Activated CD4-positive, alpha-beta T cell treated with anti-CD3 and anti-CD28 coated beads for 4 hours (primary cell): Measurements from ENCODE around the gene ANKRD28.
A peak's percentile ranks its signal among the peaks of the same experiment; 100 is the strongest.
"Not testable (repeated sequence)": the region's sequence is repeated elsewhere in the genome, so short reads cannot be mapped to it uniquely, and the experiment has no call there.

Experiments
- DNase-seq, 2 donors: peaks; one replicate each; pipeline ENCODE4 v3.0.0-alpha.2; 2020

ANKRD28 gene

DNA sequence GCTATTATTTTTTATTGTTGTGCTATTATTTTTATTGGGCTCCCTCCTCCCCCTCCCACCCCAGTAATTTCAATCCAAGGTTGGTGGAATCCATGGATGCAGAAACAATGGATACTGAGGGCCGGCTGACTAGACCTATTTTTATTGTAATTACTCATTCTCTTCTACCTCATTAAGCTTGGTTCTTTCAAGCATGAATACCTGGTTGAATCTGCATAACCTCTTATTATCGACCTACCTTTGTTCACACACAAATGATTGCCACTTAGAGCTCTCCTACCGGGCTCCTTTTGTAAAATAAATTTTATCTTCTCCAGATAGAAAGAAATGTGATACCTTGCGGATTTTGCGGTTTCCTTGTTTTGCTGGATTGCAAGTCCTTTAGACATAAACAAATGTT is 164.6 kb downstream of the ANKRD28 start:
- DNase-seq = no peak

DNA sequence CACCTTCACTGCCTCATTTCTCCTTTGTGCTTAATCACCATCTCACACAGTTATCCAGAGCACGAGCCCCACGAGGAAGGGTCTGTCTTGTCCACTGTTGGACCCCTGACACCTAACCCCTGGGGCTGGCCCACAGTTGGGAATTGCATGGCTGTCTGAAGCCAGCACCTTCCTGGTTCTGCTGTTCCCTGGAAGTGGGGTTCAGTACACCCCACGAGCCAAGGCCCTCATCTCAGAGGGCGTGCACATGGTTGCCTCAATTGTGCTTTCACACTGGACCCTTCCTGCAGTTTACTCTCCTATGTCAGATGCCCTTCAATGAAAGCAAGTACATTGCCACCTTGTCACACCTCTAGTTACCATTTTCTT is 165.6 kb downstream of the ANKRD28 start:
- no peak for DNase-seq

DNA sequence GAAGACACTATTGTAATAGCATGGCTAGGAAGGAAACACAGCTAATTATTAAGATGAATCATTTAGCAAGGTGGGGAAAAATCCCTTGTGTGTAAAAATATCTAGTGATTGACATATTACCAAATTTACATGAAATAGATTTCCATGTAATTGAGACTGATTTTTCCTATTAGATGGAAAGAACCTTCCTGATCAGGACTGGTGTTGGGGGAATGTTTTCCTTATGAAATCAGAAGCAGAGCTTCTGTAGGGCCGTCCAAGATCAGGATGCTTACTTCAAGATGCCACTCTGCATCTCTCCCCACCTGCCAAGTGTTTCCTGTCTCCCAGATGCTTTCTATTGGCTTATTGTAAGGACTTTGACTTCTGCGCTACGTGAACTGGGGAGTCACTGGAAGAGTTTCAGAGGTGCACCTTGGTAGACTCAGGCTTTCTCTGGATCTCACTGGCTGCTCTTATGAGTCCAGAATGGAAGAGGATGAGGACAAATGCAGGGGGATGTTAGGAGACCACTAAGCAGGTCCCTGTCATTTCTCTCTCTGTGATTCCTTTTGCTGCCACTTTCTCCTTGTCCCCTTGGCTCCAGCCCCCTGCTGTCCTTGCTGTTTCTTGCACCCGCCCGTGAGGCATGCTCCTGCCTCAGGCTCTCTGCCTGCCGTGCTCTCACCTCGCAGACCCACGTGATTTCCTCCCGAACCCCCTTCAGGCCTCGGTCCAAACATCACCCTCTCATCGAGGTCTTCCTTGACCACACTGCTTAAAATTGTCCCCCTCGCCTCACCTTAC is 166.2 kb downstream of the ANKRD28 start:
- DNase-seq = no peak

DNA sequence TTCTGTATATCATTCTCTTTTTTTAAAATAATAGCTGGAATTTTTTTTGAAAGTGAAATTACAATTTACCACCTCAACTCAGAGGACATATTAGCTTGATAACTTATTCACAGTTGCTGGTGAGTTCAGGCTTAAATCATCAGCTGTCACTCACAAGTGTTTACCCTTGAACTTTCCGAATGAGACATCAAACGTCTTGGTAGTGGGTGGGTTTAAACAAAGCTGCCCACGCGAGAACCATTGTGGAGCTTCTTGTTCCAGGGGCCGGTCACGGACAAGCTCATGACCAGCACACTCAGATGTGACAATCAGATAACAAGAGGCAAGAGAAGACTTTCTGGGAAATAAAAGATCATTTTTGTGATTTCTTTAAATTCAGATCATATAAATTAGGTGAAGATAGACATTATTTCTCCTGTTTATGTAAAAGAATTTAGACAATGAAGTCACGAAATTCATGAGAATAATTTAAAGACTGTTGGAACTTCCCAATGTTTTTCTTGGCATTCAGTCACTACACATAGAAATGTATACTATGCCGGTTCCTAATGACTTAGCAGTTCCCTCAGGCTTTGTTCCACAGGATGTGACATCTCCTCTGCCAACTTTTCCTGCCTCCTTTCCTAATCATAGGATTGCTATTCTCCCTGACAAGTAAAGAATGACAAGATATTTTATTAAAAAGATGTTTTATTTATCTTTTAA is 167.0 kb downstream of the ANKRD28 start:
- DNase-seq = no peak

DNA sequence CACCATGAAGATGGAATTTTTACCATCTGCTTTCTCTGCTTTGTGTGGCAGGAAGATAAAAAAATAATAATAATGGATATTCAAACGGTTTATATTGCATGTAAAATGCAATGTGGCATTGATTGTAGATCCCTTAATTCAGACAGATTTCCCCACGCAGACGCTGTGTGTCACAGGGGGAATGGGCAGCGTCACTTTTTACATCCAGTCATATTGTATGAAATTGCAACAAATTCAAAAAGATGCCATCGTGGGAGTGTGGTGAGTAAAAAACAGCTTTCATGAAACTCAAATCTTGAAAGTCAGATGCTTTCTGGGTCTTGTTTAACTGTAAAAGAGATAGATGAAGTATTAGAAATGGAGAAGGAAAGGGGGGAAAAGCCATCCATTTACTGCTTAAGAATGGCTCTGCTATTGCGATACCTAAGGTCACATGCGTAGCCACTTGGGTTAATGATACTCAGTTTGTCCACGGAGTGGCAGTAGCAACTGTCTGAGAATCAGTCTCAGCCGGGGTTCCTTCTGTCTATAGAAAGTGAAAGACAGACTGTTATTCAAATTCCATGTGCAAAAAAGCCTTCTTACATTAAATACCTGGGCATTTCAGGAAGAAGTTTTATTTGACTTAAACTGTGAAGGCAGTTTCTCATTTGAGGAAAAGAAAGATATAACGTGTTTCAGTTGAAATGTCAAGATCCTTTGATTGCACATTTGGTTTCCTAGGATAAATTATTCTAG is 167.8 kb downstream of the ANKRD28 start:
- peak; percentile 54 to 69 for DNase-seq

DNA sequence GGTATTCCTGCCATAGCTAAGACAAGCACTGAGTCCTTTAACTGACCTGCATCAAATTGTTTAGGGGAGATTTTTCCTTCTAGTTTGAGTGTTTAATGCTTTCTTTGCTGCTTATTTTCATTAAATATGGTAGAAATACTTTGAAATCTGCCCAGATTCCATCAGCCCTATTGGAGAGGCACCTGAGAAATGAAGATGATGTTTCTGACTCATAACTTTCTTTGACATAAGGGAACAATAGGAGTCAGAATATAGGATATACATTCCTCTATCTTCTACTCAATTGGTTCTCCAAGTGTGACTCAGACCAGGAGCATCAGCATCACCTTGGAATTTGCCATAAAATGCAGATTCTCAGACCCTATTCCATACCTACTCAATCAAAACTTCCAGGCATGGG is 168.8 kb downstream of the ANKRD28 start:
- DNase-seq = no peak

DNA sequence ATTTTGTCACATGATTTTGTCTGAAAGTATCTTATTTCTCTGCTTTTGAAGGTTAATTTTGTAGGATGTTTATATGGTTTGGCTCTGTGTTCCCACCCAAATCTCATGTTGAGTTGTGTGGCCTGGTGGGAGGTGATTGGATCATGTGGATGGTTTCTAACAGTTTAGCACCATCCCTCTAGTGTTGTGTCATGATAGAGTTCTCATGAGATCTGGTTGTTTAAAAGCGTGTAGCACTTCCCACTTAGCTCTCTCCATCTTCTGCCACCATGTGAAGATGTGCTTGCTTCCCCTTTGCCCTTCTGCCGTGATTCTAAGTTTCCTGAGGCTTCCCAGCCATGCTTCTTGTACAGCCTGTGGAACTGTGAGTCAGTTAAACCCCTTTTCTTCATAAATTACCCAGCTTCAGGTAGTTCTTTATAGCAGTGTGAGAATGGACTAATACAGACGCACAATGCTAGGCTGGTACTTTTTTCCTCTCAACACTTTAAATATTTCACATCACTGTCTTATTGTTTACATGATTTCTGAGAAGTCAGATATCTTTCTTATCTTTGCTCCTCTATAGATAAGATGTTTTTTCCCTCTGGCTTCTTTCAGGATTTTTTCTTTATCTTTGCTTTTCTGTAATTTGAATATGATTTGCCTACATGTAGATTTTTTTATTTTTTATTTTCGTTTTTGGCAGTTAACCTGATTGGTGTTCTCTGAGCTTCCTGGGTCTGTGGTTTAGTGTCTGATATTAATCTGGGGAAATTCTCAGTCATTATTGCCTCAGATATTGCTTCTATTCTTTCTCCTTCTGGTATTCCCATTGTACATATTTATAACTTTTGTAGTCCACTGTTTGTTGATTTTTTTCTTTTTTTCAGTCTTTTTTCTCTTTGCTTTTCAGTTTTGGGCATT is 174.0 kb downstream of the ANKRD28 start:
- peak in 1 of 2 donors; percentile 15 for DNase-seq

DNA sequence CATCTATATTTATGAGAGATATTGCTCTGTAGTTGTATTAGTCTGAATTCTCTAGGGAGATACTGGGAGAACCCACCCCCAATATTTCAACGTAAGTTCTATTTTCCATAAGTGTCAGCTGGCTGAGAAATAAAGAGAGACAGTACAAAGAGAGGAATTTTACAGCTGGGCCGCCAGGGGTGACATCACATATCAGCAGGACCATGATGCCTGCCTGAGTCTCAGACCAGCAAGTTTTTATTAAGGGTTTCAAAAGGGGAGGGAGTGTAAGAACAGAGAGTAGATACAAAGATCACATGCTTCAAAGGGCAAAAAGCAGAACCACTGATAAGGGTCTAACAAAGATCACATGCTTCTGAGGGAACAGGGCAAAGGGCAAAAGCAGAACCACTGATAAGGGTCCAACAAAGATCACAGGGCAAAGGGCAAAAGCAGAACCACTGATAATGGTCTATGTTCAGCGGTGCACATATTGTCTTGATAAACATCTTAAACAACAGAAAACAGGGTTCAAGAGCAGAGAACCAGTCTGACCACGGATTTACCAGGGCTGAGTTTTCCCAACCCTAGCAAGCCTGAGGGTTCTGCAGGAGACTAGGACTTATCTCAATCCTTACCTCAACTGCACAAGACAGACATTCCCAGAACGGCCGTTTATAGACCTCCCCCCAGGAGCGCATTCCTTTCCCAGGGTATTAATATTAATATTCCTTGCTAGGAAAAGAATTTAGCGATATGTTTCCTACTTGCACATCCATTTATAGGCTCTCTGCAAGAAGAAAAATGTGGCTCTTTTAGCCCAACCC is 177.9 kb downstream of the ANKRD28 start:
- not testable (repeated sequence) for DNase-seq
